ENCODE data around the gene APBB2.

APBB2 gene

DNA sequence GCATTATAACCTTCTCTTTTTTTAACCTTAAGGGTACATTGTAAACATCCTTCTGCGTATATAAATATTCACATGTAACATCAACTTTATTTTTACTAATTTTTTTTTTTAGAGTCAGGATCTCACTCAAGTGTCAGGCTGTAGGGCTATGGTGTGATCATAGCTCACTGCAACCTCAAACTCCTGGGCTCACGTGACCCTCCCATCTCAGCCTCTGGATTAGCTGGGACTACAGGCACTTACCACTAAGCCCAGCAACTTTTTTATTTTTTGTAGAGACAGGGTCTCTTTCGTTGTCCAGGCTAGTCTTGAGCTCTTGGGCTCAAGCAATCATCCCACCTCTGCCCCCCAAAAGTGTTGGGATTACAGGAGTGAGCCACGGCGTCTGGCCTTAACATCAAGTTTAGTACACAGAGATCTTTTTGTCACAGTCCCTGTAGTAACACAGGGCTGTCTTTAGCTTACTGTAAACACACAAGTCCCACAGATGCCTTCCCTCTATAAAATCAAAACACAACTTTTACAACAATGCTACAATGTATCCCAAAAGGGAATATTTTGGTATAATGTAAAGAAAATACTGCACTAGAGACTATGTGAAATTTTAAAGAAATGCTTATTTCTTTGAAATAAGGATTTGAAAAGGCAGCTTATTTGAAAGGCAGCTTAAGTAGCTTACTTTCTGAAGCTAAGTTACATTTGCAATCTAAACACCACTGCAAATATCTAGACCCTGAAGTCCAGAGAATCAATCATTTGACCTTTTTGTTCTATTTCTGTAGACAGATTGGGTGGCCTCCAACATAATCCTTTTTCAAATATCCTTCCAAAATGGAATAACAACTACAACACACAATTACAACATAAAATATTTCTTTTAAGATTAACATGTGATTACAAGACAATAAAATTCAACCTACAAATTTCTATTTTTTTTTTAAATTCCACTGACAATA, 116.0 kb downstream of the APBB2 start:
- DNase-seq (ENCODE audit: low read depth): no peak

DNA sequence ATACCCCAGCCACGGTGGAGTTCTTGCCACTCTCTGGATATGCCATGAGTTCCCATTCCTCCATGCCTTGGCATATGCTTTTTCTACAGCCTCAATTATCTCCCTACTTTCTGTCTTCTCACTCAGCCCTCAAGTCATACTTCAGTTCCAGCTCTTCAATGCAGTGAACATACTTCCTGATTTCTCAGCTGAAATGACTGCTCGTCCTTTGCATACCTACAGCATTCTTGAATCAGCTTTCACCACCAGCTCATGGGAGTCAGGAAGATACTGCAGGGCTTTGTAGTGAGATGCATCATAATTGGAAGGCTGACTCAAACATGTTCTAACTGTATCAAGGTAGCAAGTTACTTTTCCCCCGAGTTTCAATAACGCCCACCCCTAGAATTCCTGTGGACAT, 118.4 kb downstream of the APBB2 start:
- DNase-seq (ENCODE audit: low read depth): no peak

- DNase-seq (ENCODE audit: low read depth): no peak
Observed at GRCh38 chr4:41095192-41095872, 119.0 kb downstream of the APBB2 start.

DNA sequence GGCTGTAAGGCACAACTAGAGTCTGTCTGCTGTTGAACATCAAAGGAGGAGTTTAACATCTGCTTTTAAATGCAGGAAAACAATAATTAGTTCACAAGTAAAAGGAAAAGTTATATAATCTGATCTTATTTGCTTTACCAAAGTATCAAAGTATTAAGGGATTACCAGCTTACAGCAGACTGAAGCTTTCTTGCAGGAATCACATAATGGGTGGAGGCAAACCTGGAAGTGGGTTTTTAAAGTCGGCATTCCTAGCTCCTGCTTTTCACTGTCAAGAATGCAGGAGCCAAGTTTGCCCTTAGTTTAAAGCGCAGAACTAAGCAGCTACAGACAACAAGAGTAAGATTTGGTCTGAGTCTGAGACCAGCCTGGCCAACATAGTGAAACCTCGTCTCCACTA, 122.2 kb downstream of the APBB2 start:
- no peak for DNase-seq (ENCODE audit: low read depth)

DNA sequence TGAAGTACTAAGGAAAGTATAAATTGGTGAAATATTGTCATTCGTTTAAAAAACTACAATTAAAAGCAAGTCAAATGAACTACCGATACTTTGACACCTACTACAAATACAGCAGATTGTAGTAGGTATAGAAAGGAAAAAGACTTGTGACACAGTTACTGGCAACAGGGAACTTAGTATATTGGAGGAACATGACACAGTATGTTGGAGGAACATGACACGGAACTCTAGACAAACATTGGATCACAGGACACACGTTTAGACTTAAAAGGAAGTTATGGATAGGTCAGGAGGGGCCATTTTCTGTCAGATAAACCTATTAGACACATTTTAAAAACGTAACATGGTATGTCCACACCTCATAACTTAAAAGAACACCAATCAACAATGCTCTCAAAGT, 132.5 kb downstream of the APBB2 start:
- DNase-seq (ENCODE audit: low read depth): no peak

- DNase-seq (ENCODE audit: low read depth): no peak
Observed at GRCh38 chr4:41080976-41081375, 133.4 kb downstream of the APBB2 start.

DNA sequence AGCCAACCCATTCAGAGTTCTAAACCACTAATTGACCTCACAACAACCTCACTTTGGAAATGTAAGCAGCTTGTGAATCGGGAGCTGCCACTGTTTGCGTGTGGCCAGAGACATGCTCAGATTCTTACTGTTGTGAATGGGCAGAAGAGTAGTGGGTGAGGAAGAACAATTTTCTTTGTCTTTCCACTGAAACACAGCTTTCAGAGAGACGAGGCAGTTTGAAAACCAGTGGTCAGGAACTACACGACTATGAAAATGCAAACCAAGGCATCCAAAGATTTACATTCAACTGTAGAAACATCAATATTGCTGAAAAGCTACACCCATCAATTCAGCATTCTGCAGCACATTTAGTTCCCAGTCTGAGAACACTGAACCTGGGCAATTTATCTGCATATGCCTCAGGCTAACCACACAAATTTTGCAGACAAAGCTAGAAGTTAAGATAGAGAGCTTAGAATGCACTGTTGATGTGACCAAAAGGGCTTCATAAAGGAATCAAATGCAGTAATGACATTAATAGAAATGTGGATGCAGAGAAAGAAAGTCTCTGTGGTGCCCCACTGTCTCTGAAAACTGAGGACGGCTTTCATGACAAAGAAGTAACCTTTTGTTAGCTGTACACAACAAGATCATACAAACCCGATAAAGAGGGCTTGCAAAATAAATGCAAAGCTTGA, 134.3 kb downstream of the APBB2 start:
- DNase-seq (ENCODE audit: low read depth): no peak

GRCh38 chr4:41077628-41078027, 136.7 kb downstream of the APBB2 start:
- no peak for DNase-seq (ENCODE audit: low read depth)

DNA sequence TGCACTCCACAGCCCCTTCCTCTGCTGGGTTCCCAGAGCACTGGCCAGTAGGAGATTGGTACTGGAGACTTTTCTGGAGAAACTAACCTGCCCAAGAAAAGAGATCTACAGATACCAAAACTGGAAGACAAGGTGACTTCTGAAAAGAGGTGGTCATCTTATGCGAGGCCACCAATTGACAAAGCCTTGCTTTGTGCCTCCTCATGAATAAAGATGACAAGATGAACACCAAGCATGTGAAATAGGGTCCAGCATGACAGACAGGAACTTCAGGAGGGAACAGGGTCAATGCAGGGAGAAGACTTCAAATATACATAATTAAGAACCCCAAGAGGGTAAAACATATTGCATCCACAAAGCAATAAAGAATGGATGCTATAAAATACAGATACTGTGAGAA, 137.9 kb downstream of the APBB2 start:
- DNase-seq (ENCODE audit: low read depth): no peak

GRCh38 chr4:41074215-41074614, 140.1 kb downstream of the APBB2 start:
- DNase-seq (ENCODE audit: low read depth): no peak

DNA sequence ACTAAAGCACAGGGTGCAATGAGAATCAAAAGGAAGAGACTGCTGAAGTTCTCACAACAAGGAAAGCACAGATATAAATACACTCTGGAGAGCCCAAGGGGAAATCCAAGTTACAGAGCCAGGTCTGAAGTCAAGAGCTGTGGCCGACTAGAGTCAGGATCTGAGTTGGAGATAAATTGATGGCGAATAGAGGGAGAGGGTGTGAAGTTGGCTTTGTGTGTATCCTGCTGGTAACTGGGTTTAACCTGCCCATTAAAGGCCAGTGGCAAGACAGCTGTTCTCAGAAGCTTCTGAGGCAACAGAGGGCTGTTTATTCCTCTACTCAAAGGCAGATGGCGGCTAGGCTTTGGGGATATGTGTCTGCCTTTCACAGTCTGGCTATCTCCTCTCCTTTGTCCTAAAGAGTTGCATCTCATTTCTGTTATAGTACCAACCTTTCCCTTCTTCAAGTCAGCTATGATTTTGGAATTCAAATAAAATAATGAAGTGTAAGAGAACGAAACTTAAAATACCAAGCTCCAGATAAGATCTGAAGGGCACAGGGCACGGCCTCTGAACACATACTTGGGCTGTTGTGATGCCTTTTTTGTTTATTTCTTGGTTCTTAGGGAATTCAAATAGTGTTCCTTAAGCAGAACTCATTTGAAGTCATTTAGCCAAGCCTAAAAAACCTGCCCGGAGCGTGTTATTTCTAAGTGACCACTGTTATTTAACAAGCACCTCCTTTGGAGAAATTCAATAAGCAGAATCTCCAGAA, 142.1 kb downstream of the APBB2 start:
- DNase-seq (ENCODE audit: low read depth): no peak

- DNase-seq (ENCODE audit: low read depth): no peak
Observed at GRCh38 chr4:41070516-41071281, 143.6 kb downstream of the APBB2 start.

GRCh38 chr4:41069838-41070237, 144.5 kb downstream of the APBB2 start:
- no peak for DNase-seq (ENCODE audit: low read depth)

- DNase-seq (ENCODE audit: low read depth): no peak
Observed at GRCh38 chr4:41069257-41069656, 145.1 kb downstream of the APBB2 start.

GRCh38 chr4:41067369-41067768, 147.0 kb downstream of the APBB2 start:
- no peak for DNase-seq (ENCODE audit: low read depth)

DNA sequence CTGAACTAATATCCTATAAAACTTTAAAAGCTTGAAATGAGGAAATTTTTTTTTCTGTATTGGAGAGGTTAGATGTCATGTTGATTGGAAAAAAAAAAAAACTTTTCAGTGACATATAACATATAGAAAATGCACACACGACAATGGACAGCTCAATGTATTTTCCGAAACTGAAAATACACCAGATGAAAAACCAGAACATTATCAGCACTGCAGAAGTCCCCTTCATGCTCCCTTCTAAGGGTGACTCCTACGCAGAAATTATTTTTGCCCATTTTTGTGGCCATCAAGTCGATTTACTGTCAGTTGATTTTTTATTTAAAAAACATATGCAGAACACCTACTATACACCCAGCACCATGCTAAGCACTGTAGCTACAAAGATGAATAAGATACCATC, 148.3 kb downstream of the APBB2 start:
- DNase-seq (ENCODE audit: low read depth): no peak

DNA sequence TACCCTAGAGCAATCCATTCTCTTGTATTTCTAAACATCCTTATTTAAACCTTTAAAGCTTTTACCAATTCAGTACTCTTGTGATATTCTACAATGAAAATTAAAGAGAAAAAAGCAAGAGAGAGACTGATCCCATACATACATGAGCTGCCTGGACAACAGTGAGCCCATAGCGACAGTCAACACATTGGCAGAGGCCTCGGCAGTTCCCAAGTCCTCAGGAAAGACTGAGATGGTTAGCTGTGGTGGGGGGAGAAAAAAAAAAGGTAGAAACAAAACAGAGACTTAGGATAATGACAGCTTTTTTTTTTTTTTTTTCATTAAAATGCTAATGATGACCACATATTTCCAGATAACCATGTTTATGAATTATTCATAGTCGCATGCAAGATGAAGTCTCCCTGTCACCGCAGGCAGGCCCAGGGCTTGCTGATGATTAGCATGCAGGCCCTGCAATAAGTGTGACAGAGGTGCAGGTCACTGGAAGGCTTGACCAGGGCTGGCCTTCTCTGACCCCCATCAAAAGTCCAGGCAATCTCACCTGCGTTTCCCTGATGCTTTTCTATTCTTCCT, 148.8 kb downstream of the APBB2 start:
- DNase-seq (ENCODE audit: low read depth): no peak

- no peak for DNase-seq (ENCODE audit: low read depth)
Observed at GRCh38 chr4:41064953-41065352, 149.4 kb downstream of the APBB2 start.

DNA sequence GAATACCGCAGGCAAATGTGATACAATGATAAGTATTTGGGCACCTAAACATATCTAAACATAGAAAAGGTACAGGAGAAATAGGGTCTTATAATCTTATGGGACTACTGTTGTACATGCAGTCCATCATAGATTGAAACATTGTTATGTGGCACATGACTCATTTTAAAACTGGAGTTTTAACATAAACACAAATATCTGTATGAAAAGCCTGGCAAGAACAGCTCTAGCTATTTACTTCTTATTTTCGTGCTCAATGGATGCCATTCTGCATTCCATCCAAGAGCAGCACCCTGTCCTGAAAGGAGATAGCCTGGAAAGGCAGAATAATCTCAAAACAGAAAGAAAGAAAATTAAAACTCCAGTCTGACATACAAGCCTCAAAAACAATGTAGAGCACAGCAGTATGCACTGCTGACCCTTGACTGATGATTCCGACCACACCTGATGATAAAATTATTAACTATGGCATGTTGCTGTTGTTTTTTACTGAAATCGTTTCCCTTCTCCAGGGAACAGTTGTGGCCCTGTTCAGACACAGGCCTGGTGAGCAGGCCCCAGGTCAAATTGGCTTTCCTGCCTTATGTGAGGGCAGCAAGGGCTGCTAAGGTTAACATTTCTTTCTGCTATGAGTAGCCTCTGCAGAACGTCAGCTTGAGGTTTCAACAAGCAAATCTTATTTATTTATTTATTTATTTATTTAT, 152.7 kb downstream of the APBB2 start:
- DNase-seq (ENCODE audit: low read depth): no peak

All from stimulated activated CD8-positive, alpha-beta memory T cell treated with anti-CD3 and anti-CD28 coated beads, Interleukin-4, amount 100 ng/mL, for 24 hours (primary cell).